ENCODE data around the gene VASP.
A peak's percentile ranks its signal among the peaks of the same experiment; 100 is the strongest.
"Not testable (repeated sequence)": the region's sequence is repeated elsewhere in the genome, so short reads cannot be mapped to it uniquely, and the experiment has no call there.

The VASP gene

DNA sequence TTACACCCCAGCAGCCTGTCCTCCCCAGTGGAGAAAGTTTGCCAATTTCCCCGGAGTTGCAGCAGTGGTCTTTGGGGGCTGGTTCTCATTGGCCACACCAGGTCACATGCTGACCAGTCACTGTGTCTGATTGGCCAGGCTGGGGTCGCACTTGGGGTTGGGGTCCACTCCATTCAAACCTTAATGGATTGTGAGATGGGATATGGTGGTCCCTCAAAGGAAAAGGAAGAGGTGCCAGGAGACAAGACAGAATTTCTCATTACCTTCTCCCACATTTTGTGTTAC lies 5.6 kb upstream of the VASP start:
- H3K9ac ChIP-seq (ENCODE audit: low read depth, low read length) = no peak overlapping the region
- peaks cover 16% of the 10 kb centered on the region; the same call in 1 of the 2 replicates for H3K4me1 ChIP-seq (ENCODE audit: insufficient read depth, low read length)

DNA sequence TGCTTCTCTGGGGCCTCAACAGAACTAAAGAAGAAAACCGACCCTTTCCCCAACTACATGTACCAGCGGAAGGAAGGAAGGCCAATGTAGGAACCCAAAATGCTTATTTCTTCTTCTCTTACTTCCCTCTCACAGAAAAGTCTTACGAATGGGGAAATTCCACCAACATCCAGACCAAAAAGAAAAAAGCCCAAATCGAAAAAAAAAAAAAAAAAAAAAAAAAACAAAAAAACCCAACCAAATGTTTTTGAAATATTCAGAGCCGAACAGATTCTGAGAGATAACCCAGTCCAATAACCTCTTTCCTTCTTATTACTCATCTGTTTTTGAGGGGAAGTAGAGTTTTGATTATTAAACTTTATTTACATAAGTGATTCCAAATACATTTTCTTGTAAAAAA lies 5.2 kb upstream of the VASP start:
- Histone ChIP-seq H3K9ac (ENCODE audit: low read depth, low read length) (no peak overlapping the region), H3K4me1 (ENCODE audit: insufficient read depth, low read length) (peaks cover 16% of the 10 kb centered on the region; the same call in 1 of the 2 replicates), H3K36me3 (ENCODE audit: insufficient read depth, low read depth, low read length) (no peaks in the 10 kb centered on the region), H3K9me3 (ENCODE audit: insufficient read depth, low read depth, low read length) (no peaks in the 10 kb centered on the region), H3K27me3 (ENCODE audit: insufficient read depth, low read length) (peaks cover 35% of the 10 kb centered on the region), H3K4me3 (ENCODE audit: low read length) (no peak overlapping the region), H3K27ac (ENCODE audit: low read length) (no peak overlapping the region)

More for the DNA sequence above, 5.6 kb upstream of the VASP start:
- Histone ChIP-seq H3K36me3 (ENCODE audit: insufficient read depth, low read depth, low read length) (no peaks in the 10 kb centered on the region), H3K27me3 (ENCODE audit: insufficient read depth, low read length) (peaks cover 36% of the 10 kb centered on the region), H3K4me3 (ENCODE audit: low read length) (0 out of 2 replicates have a peak overlapping the region, but pooled peaks have one; percentile 3), H3K9me3 (ENCODE audit: insufficient read depth, low read depth, low read length) (no peaks in the 10 kb centered on the region), H3K27ac (ENCODE audit: low read length) (no peak overlapping the region)

DNA sequence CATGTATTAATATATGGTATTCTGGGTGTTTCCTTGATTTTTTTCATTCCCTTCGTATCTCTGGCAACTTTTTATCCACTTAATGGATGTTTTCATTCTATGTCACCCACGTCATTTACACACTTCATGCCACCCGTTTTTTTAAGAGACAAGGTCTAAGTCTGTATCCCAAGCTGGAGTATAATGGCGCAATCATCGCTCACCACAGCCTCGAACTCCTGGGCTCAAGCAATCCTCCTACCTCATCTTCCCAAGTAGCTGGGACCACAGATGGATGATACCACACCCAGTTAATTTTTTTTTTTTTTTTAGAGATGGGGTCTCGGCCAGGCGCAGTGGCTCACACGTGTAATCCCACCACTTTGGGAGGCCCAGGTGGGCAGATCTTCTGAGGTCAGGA lies 3.4 kb upstream of the VASP start:
- Histone ChIP-seq H3K36me3 (ENCODE audit: insufficient read depth, low read depth, low read length) (no peaks in the 10 kb centered on the region), H3K4me3 (ENCODE audit: low read length) (no peak overlapping the region), H3K27me3 (ENCODE audit: insufficient read depth, low read length) (peaks cover 19% of the 10 kb centered on the region), H3K27ac (ENCODE audit: low read length) (no peak overlapping the region), H3K9ac (ENCODE audit: low read depth, low read length) (no peak overlapping the region), H3K4me1 (ENCODE audit: insufficient read depth, low read length) (peaks cover 12% of the 10 kb centered on the region; the same call in 1 of the 2 replicates), H3K9me3 (ENCODE audit: insufficient read depth, low read depth, low read length) (no peaks in the 10 kb centered on the region)

DNA sequence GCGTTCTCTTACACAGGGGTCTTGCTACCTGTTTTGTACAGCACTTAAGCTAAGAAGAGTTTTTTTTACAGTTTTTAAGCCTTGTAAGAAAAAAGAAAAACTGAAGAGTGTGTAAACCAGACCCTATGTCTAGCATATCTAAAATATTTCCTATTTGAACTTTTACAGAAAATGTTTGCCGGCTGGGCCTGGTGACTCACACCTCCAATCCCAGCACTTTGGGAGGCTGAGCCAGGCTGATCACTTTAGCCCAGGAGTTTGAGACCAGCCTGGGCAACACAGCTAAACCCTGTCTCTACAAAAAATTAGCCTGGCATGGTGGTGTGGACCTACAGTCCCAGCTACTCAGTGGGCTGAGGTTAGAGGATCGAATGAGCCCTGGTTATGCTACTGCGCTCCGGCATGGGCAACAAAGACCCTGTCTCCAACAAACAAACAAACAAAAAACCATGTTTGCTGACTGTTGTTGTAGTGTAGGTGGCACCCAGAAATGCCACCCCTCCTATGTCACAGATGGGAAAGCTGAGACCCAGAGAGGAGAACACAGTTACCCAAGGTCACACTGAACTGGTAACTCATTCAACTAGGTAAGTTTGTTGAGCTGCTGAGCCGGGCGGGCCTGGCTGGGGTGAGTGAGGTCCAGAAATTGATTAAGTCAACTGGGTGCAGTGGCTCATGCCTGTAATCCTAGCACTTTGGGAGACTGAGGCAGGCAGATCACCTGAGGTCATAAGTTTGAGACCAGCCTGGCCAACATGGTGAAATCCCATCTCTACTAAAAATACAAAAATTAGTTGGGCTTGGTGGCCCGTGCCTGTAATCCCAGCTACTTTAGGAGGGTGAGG lies 1.9 kb upstream of the VASP start:
- H3K27ac ChIP-seq (ENCODE audit: low read length) = no peak overlapping the region
- H3K9ac ChIP-seq (ENCODE audit: low read depth, low read length) = no peak overlapping the region
- H3K4me1 ChIP-seq (ENCODE audit: insufficient read depth, low read length) = peaks cover 19% of the 10 kb centered on the region
- H3K36me3 ChIP-seq (ENCODE audit: insufficient read depth, low read depth, low read length) = no peaks in the 10 kb centered on the region
- no peak overlapping the region for H3K4me3 ChIP-seq (ENCODE audit: low read length)
- H3K9me3 ChIP-seq (ENCODE audit: insufficient read depth, low read depth, low read length) = no peaks in the 10 kb centered on the region
- H3K27me3 ChIP-seq (ENCODE audit: insufficient read depth, low read length) = peaks cover 4% of the 10 kb centered on the region; the same call in 1 of the 2 replicates

DNA sequence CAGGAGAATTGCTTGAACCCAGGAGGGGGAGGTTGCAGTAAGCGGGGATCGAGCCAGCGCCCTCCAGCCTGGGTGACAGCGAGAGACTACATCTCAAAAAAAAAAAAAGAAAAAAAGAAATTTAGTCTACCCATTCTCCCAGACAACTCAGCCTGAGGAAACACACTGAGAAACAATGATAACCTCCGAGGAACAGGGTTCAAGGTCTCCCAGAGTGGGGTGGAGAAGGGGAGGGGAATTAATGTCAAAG lies 1.4 kb upstream of the VASP start:
- Histone ChIP-seq H3K4me3 (ENCODE audit: low read length) (peak overlapping the region; percentile 99), H3K27ac (ENCODE audit: low read length) (no peak overlapping the region), H3K4me1 (ENCODE audit: insufficient read depth, low read length) (peaks cover 18% of the 10 kb centered on the region), H3K27me3 (ENCODE audit: insufficient read depth, low read length) (0 out of 2 replicates have a peak, but pooled peaks cover 2% of the 10 kb centered on the region), H3K9me3 (ENCODE audit: insufficient read depth, low read depth, low read length) (no peaks in the 10 kb centered on the region), H3K36me3 (ENCODE audit: insufficient read depth, low read depth, low read length) (peaks cover 2% of the 10 kb centered on the region; the same call in 1 of the 2 replicates), H3K9ac (ENCODE audit: low read depth, low read length) (peak overlapping the region; percentile 22; the same call in 1 of the 2 replicates)

DNA sequence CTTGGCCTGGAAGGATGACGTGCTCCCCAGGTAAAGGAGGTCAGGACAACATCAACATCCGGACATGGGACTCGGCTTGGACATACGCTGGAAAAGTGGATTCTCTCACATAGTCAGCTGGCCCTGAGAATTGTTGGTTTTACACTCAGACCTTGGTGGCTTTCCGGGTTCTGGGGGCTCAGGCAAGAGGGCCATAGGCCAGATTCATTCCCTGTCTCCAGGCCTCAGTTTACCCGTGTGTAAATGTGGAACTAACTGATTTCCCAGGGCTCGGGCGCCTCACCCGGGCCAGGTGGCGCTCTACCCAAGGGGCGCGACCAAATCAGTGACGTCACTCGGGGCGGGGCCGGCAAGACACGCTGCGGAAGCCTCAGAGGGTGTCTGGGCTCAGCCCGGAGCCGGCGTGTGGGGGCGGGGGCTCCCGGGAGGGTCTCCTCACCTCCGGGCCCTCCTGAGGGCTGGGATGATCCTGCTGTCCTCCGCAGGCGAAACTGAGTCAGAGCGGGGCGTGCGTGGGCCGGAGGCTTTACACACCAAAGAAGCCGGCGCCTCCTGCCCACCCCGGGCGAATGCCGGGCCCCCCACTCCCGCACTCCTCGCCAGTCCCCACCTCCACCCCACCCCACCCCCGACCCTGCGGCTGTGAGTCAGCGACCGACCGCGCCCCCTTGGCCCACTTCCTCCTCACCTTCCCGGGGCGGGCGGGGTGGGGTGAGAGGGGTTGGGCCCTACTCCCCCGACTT lies 862 bp upstream of the VASP start:
- no peaks in the 10 kb centered on the region for H3K27me3 ChIP-seq (ENCODE audit: insufficient read depth, low read length)
- peak overlapping the region; percentile 99 for H3K4me3 ChIP-seq (ENCODE audit: low read length)
- peak overlapping the region; percentile 96 for H3K9ac ChIP-seq (ENCODE audit: low read depth, low read length)
- H3K36me3 ChIP-seq (ENCODE audit: insufficient read depth, low read depth, low read length) = peaks cover 6% of the 10 kb centered on the region; the same call in 1 of the 2 replicates
- H3K27ac ChIP-seq (ENCODE audit: low read length) = peak overlapping the region; percentile 86
- peaks cover 16% of the 10 kb centered on the region for H3K4me1 ChIP-seq (ENCODE audit: insufficient read depth, low read length)
- H3K9me3 ChIP-seq (ENCODE audit: insufficient read depth, low read depth, low read length) = no peaks in the 10 kb centered on the region

DNA sequence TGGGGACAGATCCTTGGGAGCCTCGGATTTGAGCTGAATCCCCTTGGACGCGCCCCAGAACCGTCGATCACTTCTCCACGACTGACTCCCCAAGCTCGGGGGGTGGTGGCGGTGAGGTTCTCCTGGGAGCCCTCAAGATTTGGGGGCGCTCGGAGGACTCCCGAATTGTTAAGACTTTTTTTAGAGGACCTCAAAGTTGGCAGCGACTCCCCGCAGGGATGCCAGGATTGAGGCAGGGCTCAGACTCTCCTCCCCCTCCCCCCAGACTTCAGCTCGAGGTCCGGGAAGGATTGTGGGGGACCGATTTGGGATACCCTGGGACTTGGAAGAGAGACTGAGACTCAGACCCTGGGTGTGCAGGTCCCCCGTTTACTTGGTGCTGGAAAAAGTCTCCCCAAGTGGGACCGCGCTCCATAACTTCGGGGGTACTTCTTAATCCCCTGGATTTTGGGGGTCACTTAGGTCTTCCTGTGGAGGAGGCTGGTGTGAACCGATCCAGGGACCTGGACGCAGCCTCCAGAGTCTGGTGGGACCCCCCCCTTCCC lies 665 bp downstream of the VASP start:
- peaks cover 6% of the 10 kb centered on the region; the same call in 1 of the 2 replicates for H3K36me3 ChIP-seq (ENCODE audit: insufficient read depth, low read depth, low read length)
- H3K9me3 ChIP-seq (ENCODE audit: insufficient read depth, low read depth, low read length) = no peaks in the 10 kb centered on the region
- H3K27me3 ChIP-seq (ENCODE audit: insufficient read depth, low read length) = no peaks in the 10 kb centered on the region
- H3K4me1 ChIP-seq (ENCODE audit: insufficient read depth, low read length) = peaks cover 10% of the 10 kb centered on the region
- peak overlapping the region; percentile 99 for H3K4me3 ChIP-seq (ENCODE audit: low read length)
- peak overlapping the region; percentile 96 for H3K9ac ChIP-seq (ENCODE audit: low read depth, low read length)
- H3K27ac ChIP-seq (ENCODE audit: low read length) = peak overlapping the region; percentile 98

DNA sequence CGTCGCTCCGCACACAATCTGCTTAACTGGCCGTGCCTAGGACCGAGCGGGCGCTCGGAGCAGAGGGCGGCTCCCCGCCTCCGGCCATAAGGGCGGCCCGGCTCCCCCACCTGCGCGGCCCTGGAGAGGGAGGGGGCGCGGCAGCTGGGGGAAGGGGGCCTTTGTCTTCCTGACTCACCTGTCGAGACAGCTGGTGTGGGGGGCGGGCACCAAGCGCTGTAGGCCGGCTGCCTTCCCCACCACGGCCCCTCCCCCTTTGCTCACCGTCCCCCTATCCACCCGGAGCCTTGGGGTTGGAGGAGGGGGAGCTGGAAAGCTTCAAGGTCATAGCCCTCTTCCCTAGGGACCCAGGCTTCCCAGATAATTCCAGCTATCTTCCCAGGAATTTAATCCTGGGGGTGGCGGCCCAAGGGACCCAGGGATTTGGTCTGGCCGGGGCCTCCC lies 1.2 kb downstream of the VASP start:
- peak overlapping the region; percentile 99 for H3K4me3 ChIP-seq (ENCODE audit: low read length)
- peaks cover 10% of the 10 kb centered on the region for H3K4me1 ChIP-seq (ENCODE audit: insufficient read depth, low read length)
- H3K9ac ChIP-seq (ENCODE audit: low read depth, low read length) = peak overlapping the region; percentile 96
- peaks cover 6% of the 10 kb centered on the region; the same call in 1 of the 2 replicates for H3K36me3 ChIP-seq (ENCODE audit: insufficient read depth, low read depth, low read length)
- H3K27me3 ChIP-seq (ENCODE audit: insufficient read depth, low read length) = no peaks in the 10 kb centered on the region
- no peaks in the 10 kb centered on the region for H3K9me3 ChIP-seq (ENCODE audit: insufficient read depth, low read depth, low read length)
- H3K27ac ChIP-seq (ENCODE audit: low read length) = peak overlapping the region; percentile 98

DNA sequence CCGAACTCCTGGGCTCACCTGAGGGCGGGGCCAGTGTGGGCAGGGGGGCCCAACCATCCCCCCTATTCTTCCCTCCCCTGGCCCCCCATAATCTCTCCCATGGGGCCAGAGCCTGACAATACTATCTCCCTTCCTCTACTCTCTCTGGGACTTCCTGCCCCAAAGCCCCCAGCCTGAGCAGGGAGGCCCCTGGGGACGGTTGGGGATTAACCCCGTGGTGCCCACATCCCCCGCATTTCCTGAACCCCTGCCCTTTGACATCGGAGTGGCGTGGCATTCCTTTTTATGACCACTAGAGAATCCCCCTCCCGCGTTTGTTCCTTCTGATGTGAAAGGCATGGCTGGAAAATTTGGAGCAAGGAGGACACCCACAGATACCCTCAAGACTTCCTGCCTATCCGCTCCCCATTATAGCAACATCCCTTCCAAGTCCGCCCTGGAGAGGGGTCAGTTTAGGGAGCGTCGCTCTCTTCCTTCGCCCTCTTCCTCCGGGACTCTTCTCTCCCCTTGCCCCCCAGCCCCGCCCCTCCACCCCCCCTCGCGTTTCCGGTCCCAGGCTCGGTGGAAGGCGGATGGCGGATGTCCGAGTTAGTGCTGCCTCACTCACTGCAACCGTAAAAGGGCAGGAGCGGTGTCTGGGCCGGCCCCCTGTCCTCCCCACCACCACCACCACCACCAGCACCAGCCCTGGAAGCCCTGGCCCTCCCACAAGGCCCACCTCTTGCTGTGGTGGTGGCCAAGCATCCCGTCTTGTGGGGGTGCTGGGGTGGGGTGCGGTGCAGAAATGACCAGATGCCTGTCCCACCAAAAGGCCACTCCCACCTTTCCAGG lies 1.8 kb downstream of the VASP start:
- Histone ChIP-seq H3K4me1 (ENCODE audit: insufficient read depth, low read length) (peaks cover 10% of the 10 kb centered on the region), H3K36me3 (ENCODE audit: insufficient read depth, low read depth, low read length) (peaks cover 6% of the 10 kb centered on the region; the same call in 1 of the 2 replicates), H3K27me3 (ENCODE audit: insufficient read depth, low read length) (no peaks in the 10 kb centered on the region), H3K9ac (ENCODE audit: low read depth, low read length) (peak overlapping the region; percentile 96; the same call in 1 of the 2 replicates), H3K9me3 (ENCODE audit: insufficient read depth, low read depth, low read length) (no peaks in the 10 kb centered on the region), H3K4me3 (ENCODE audit: low read length) (peak overlapping the region; percentile 99), H3K27ac (ENCODE audit: low read length) (peak overlapping the region; percentile 98)

DNA sequence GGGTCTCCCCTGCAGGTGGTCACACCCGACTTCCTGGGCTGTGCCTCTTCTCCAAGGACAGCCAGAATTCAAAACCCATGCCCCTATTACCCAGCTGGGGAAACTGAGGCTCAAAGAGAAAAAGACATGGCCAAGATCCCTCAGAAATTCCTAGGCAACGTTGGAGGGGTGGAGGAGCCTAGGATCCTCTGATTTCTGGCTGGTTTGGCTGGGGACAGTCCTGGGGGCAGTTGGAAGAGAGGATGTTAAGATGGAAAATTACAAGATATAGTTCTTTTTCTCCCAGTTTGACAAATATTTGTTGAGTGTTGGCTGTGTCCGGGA lies 2.4 kb downstream of the VASP start:
- Histone ChIP-seq H3K36me3 (ENCODE audit: insufficient read depth, low read depth, low read length) (peaks cover 6% of the 10 kb centered on the region; the same call in 1 of the 2 replicates), H3K27me3 (ENCODE audit: insufficient read depth, low read length) (no peaks in the 10 kb centered on the region), H3K27ac (ENCODE audit: low read length) (peak overlapping the region; percentile 98), H3K4me3 (ENCODE audit: low read length) (peak overlapping the region; percentile 99; the same call in 1 of the 2 replicates), H3K4me1 (ENCODE audit: insufficient read depth, low read length) (peaks cover 10% of the 10 kb centered on the region), H3K9ac (ENCODE audit: low read depth, low read length) (peak overlapping the region; percentile 66; the same call in 1 of the 2 replicates), H3K9me3 (ENCODE audit: insufficient read depth, low read depth, low read length) (no peaks in the 10 kb centered on the region)

DNA sequence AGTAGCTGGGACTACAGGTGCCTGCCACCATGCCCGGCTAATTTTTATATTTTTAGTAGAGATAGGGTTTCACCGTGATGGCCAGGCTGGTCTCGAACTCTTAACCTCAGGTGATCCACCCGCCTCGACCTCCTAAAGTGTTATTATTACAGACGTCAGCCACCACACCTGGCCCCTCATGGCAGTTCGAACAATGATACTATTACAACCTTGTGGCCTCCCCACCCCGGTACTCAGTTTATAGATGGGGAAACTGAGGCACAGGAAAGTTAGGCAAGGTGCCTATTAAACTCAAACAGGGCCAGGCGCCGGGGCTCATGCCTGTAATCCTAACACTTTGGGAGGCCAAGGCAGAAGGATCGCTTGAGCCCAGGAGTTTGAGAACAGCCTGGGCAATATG lies 3.1 kb downstream of the VASP start:
- H3K27me3 ChIP-seq (ENCODE audit: insufficient read depth, low read length); H3K9me3 ChIP-seq (ENCODE audit: insufficient read depth, low read depth, low read length); H3K4me3 ChIP-seq (ENCODE audit: low read length); H3K9ac ChIP-seq (ENCODE audit: low read depth, low read length); H3K4me1 ChIP-seq (ENCODE audit: insufficient read depth, low read length); H3K27ac ChIP-seq (ENCODE audit: low read length); H3K36me3 ChIP-seq (ENCODE audit: insufficient read depth, low read depth, low read length): not testable (repeated sequence)

Measured in iPS-20b (cell line).